Smooth muscle cell (in vitro differentiated cells): ENCODE data around the gene RABEP1. TPM values are rescaled to one million over a fixed set of nuclear protein-coding genes. Genes with fewer than 3 reads are reported as not detected.

Experiments used
- DNase-seq: peaks from one replicate; lab custom pipeline; 2025; ENCODE audit not compliant: unreplicated experiment; lab: John Stamatoyannopoulos, UW
- H2AFZ ChIP-seq: fragments of 200-600 bp; sonication (generic); 2 replicates; pipeline ENCODE4 v1.6.0; 2016; ENCODE audit warnings: antibody characterized with exemption, low read depth, mild to moderate bottlenecking
- H3F3A ChIP-seq: fragments of 200-600 bp; sonication (generic); 2 replicates; pipeline ENCODE4 v1.6.0; 2017; ENCODE audit warnings: antibody characterized with exemption, low read depth
- H3K27ac ChIP-seq: fragments of 200-600 bp; sonication (generic); 2 replicates; pipeline ENCODE4 v1.5.1; 2016; ENCODE audit warnings: low read depth, mild to moderate bottlenecking
- H3K27me3 ChIP-seq: fragments of 200-600 bp; sonication (generic); 2 replicates; pipeline ENCODE4 v1.6.1; 2016; ENCODE audit warnings: low read depth, mild to moderate bottlenecking
- H3K36me3 ChIP-seq: fragments of 200-600 bp; sonication (generic); 2 replicates; pipeline ENCODE4 v1.5.1; 2016; ENCODE audit warnings: low read depth
- H3K4me1 ChIP-seq: fragments of 200-600 bp; sonication (generic); 2 replicates; pipeline ENCODE4 v1.5.1; 2016; ENCODE audit warnings: low read depth
- H3K4me2 ChIP-seq: fragments of 200-600 bp; sonication (generic); 2 replicates; pipeline ENCODE4 v1.6.0; 2016; ENCODE audit warnings: mild to moderate bottlenecking
- H3K4me3 ChIP-seq: fragments of 200-600 bp; sonication (generic); 2 replicates; pipeline ENCODE4 v1.5.1; 2016; ENCODE audit warnings: mild to moderate bottlenecking
- H3K79me2 ChIP-seq: fragments of 200-600 bp; sonication (generic); 2 replicates; pipeline ENCODE4 v1.6.0; 2016; ENCODE audit warnings: low read depth, mild to moderate bottlenecking
- H3K9ac ChIP-seq: fragments of 200-600 bp; sonication (generic); 2 replicates; pipeline ENCODE4 v1.6.0; 2016; ENCODE audit warnings: low read depth
- H3K9me3 ChIP-seq: fragments of 200-600 bp; sonication (generic); replicated peaks from 2 replicates; pipeline ENCODE4 v1.5.1; 2016; ENCODE audit warnings: low read depth
- H4K20me1 ChIP-seq: fragments of 200-600 bp; sonication (generic); 2 replicates; pipeline ENCODE4 v1.6.0; 2016; ENCODE audit warnings: low read depth
- CTCF ChIP-seq: fragments of 200-600 bp; sonication (generic); IDR thresholded peaks from 2 replicates; pipeline ENCODE4 v1.5.1; 2017; ENCODE audit warnings: borderline replicate concordance, mild to moderate bottlenecking, antibody characterized with exemption; ENCODE audit not compliant: insufficient read depth, poor library complexity, severe bottlenecking
- WGBS: methylation state at CpG from one replicate; pipeline ENCODE4 v1.1.7; 2016; ENCODE audit warnings: low lambda C conversion rate; 5-methylcytosine and 5-hydroxymethylcytosine counted together
- polyA plus RNA-seq: library from polyadenylated mRNA; unstranded; fragments of >200 nt; fragmentation: Nextera tagmentation; extraction: Ambion mirVana; gene quantifications from 2 replicates; pipeline ENCODE4 v1.2.1, GENCODE V29; 2016
- total RNA-seq: library from RNA; depleted of rRNA; stranded (reverse); fragments of >200 nt; gene quantifications from 2 replicates; pipeline ENCODE4 v1.2.3, GENCODE V29; 2014

Gene RABEP1
- total and polyA plus RNA-seq, 2 experiments from 2014 or later = 25.3 to 26.5 TPM

GRCh38 chr17:5241861-5242671, 40.0 kb upstream of the RABEP1 start:
- Histone ChIP-seq H3F3A (no peaks in the 10 kb centered on the region), H3K4me1 (no peaks in the 10 kb centered on the region), H3K36me3 (no peaks in the 10 kb centered on the region), H3K4me3 (no peak overlapping the region), H4K20me1 (no peaks in the 10 kb centered on the region), H3K4me2 (no peak overlapping the region), H3K27ac (no peak overlapping the region), H2AFZ (no peak overlapping the region), H3K9ac (no peak overlapping the region), H3K27me3 (no peaks in the 10 kb centered on the region), H3K79me2 (no peaks in the 10 kb centered on the region), H3K9me3 (no peaks in the 10 kb centered on the region)
- DNase-seq = no peak
- TF ChIP-seq CTCF = no peak
- 76% methylated on average over 10 of the region's 10 CpGs for WGBS

- Histone ChIP-seq H3K36me3 (no peaks in the 10 kb centered on the region), H3K4me2 (no peak overlapping the region), H3K4me3 (no peak overlapping the region), H3K27me3 (no peaks in the 10 kb centered on the region), H4K20me1 (no peaks in the 10 kb centered on the region), H3K9ac (no peak overlapping the region), H2AFZ (no peak overlapping the region), H3K4me1 (no peaks in the 10 kb centered on the region), H3K79me2 (no peaks in the 10 kb centered on the region), H3K9me3 (no peaks in the 10 kb centered on the region), H3F3A (no peaks in the 10 kb centered on the region), H3K27ac (no peak overlapping the region)
- DNase-seq = no peak
- TF ChIP-seq CTCF = no peak
- 95% methylated on average over 8 of the region's 8 CpGs for WGBS
Measured at GRCh38 chr17:5247621-5248020, 34.5 kb upstream of the RABEP1 start.

- H3K36me3 ChIP-seq = no peaks in the 10 kb centered on the region
- H2AFZ ChIP-seq = no peak overlapping the region
- DNase-seq = no peak
- H3K27ac ChIP-seq = no peak overlapping the region
- H3K4me2 ChIP-seq = no peak overlapping the region
- H3K27me3 ChIP-seq = no peaks in the 10 kb centered on the region
- no peaks in the 10 kb centered on the region for H3K9me3 ChIP-seq
- H3K4me3 ChIP-seq = no peak overlapping the region
- H3F3A ChIP-seq = no peaks in the 10 kb centered on the region
- no peaks in the 10 kb centered on the region for H3K4me1 ChIP-seq
- no peaks in the 10 kb centered on the region for H4K20me1 ChIP-seq
- no peak for TF ChIP-seq CTCF
- H3K79me2 ChIP-seq = no peaks in the 10 kb centered on the region
- no peak overlapping the region for H3K9ac ChIP-seq
- WGBS = 62% methylated on average over 19 of the region's 22 CpGs
Measured at GRCh38 chr17:5248821-5249479, 33.1 kb upstream of the RABEP1 start.
